Hepatic stellate cell (primary cell): ENCODE results near the gene AFAP1L2.

Experiments
- DNase-seq: peaks from one replicate; pipeline ENCODE4 v3.0.0; 2011; ENCODE audit warnings: low spot score

Gene AFAP1L2

DNA sequence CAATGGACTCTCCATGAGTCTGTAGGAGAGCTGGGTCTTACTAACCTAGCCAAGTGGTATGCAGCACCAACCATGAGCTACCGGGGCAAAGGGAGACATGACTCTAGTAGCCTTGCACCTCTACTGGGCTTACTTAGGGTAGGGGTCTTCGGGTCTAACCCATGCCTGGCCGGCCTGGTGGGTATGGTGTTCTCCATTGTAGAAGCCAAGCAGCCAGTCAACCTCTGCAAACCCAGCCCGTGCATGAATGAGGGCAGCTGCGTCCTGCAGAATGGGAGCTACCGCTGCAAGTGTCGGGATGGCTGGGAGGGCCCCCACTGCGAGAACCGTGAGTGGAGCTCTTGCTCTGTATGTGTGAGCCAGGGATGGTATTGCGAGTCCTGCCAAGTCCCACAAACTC lies 114.3 kb downstream of the AFAP1L2 start:
- DNase-seq = no peak

DNA sequence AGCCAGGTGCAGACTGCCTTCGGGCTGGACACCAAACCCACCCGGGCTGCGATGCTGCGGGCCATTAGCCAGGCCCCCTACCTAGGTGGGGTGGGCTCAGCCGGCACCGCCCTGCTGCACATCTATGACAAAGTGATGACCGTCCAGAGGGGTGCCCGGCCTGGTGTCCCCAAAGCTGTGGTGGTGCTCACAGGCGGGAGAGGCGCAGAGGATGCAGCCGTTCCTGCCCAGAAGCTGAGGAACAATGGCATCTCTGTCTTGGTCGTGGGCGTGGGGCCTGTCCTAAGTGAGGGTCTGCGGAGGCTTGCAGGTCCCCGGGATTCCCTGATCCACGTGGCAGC lies 115.2 kb downstream of the AFAP1L2 start:
- no peak for DNase-seq

DNA sequence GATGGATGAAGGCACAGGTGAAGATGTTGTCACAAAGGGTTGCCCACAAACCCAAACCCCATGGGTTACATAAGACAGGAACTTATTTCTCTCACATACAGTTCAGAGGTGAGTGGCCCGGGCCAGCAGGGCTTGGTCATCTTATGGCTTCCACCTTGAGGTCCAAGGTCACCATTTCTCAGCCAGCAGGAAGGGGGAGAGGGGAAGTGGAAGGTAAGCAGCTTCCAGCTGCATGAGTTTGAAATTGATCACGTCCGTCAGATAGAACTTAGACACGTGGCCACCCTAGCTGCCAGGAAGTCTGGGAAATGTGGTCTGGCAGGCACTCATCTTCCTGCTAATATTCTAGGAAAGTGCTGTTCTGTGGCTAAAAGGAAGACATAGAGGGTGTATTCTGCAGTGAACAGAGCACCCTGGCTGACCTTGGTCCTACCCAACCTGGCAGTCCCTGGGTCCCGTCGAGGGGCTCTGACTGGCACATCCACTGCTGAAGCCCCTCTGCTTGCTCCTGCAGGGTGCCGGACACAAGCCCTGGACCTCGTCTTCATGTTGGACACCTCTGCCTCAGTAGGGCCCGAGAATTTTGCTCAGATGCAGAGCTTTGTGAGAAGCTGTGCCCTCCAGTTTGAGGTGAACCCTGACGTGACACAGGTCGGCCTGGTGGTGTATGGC lies 115.7 kb downstream of the AFAP1L2 start:
- no peak for DNase-seq

DNA sequence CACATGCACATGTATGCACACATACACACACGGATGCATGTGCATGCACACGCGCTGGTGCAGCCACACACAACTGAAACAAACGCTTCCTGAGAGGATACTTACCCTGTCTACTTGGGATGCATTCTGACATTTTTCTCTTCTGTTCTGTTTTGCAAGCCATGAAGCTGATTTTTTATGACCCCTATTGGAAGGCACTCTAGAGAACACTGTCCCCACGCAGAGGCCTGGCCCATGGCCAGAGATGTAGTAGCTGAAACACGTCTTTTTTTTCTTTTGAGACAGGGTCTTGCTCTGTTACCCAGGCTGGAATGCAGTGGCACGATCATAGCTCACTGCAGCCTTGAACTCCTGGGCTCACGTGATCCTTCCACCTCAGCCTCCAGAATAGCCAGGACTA lies 117.4 kb downstream of the AFAP1L2 start:
- no peak for DNase-seq

DNA sequence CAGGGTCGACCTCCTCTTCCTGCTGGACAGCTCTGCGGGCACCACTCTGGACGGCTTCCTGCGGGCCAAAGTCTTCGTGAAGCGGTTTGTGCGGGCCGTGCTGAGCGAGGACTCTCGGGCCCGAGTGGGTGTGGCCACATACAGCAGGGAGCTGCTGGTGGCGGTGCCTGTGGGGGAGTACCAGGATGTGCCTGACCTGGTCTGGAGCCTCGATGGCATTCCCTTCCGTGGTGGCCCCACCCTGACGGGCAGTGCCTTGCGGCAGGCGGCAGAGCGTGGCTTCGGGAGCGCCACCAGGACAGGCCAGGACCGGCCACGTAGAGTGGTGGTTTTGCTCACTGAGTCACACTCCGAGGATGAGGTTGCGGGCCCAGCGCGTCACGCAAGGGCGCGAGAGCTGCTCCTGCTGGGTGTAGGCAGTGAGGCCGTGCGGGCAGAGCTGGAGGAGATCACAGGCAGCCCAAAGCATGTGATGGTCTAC lies 118.3 kb downstream of the AFAP1L2 start:
- no peak for DNase-seq

DNA sequence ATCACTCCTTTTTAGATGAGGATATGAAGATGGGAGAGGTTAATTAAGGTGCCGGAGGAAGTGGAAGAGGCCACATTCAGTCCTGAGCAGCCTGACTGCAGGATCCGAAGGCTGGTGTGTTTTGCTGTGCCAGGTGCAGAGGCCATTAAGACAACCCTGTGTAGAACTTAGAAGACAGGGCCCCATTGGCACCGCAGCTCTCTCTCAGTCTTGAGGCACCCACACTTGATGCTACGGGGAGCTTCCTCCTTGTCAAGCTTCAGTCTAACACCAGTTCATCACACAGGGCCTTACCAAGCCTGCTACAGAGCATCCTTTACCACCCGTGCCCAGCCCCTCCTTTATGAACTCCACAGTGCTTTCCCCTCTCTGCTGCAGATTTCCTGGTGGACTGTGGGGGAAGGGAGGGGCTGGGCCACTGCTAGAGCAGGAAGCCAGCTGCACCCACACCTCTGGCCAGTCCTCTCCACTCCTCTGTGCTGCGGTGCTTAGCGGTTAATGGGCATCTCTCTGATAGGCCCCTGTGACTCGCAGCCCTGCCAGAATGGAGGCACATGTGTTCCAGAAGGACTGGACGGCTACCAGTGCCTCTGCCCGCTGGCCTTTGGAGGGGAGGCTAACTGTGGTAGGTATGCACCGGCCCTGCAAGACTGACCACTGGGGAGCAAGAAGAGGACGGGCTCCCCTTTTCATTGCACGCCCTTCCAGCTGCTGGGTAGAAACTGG lies 119.8 kb downstream of the AFAP1L2 start:
- DNase-seq = no peak

DNA sequence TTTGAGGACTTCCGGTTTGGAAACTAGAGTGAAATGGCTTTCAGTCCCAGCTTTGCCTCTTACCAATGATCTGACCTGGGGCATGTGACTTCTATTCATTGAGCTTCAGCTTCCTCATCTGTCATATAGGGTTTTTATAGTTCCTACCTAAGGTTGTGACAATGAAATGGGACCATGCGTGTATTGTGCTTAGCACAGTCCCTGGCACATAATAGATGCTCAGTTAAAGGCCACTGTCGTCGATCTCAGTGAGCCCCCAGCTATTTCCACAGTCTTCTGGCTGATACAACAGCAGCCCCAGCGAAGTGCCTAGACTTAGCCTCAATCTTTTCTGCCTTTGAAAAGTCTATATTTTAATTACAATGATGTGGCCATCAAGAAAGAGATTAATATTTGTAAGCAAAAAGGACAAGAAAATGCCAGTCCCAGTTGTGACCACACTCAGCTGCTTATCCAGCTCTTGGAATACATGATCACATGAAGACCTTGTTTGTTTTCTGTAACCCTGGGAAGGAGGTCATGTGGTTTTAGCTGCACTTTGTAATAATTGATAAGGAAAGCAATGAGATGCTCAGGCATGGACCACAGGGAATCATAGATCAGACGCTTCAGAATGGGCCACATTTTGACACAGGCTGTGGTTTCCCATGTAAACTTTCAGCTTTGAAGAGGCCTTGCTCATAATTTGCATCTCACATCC lies 120.6 kb downstream of the AFAP1L2 start:
- DNase-seq = no peak

DNA sequence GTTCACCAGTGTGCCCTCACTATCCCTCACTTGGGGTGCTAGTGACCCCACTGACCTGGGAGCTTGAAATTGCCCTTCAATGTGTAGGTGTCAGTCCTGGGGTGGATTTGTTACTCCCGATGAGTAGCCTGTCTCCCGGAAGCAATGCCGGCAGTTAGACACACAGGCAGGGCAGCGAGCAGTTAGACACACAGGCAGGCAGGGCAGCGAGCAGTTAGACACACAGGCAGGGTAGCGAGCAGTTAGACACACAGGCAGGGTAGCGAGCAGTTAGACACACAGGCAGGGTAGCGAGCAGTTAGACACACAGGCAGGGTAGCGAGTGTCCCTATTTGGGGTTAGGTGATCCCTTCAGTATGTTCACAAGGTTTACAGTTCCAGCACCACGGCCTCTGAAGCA lies 121.2 kb downstream of the AFAP1L2 start:
- no peak for DNase-seq

DNA sequence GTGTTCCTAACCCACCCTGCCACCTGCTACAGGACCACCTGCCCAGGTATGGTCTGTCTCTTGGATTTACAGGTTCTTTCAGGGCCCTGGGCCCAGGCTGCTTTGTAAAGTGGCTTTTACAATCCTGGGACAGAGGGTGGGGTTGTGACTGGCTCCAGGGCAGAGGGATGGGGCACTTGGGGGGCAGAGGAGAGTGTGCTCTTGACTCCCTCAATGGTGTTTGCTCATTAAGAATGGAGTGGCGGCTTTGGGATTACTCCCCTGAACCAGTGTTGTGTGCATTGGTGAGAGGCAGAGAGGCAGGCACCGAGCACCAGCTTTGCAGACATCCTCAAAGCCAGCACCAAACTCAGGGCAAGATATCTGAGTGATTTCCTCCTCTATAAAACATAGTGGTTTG lies 121.8 kb downstream of the AFAP1L2 start:
- no peak for DNase-seq

DNA sequence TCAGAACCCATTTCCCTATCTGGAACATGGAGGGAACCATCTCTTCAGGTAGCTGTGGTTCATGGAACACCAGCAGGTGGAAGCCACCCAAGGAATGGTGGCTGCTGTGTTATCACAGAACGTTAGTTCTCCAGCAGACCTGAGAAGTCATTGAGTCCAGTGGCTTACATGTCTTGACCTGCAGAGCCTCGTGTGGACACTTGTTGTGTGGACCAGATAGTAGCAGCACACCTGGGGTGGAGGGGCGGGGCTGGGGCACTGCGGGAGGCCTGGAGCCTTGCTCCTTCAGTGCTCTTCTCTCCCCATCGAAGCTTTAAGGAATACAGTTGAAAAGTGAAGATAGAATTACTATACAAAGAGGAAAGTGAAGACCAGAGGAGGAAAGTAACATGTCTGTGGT lies 122.8 kb downstream of the AFAP1L2 start:
- no peak for DNase-seq

DNA sequence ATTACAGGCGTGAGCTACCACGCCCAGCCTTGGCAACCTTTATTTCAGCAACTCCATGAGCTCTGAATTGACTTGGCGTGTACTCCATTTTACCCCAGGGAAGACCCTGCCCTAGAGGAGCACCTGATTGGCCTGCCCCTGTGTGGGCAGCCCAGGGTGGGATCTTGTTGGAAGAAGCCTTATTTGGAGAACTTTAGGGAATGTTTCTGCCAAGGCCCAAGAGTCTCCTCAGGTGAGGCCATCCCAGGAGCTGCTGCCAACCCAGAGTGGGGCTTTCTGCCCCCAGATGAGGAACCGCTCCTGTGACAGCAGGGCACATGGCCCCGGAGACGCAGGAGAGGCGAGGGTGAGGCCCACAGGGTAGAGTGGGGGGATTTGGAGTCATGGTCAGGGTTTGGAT lies 123.3 kb downstream of the AFAP1L2 start:
- DNase-seq = no peak

DNA sequence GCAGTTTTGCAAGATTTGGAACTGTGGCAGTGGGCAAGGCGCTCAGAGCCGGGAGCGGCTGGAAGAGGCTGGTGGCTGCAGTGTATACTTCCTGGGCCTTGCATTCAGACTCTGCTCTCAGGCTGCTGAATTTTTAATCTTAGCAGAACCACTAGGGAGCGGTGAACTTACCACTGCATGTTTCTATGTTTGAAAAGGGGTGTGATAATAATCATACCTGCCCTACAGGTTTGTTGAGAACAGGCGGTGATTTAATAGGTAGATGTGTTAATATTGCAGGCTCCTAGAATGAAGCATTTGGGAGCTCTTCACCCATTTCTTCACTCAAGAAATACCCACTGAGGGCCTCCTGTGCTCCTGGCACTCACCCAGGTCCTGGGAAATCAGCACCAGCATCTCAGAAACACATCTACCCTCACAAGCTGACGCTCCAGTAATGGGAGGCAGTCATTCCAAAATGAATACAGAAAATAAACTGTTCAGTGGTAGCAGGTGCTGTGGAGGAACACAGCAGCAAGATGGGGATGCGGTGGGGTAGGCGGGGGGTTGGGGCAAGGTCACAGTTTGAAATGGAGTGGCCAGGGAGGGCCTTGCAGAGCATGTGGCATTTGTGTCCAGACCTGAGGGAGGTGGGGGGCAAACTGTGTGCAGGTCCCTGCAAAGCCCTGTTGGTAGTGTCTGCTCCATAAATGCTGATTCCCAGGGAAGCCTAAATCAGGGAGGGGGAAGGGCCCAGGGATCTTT lies 124.2 kb downstream of the AFAP1L2 start:
- DNase-seq = no peak

DNA sequence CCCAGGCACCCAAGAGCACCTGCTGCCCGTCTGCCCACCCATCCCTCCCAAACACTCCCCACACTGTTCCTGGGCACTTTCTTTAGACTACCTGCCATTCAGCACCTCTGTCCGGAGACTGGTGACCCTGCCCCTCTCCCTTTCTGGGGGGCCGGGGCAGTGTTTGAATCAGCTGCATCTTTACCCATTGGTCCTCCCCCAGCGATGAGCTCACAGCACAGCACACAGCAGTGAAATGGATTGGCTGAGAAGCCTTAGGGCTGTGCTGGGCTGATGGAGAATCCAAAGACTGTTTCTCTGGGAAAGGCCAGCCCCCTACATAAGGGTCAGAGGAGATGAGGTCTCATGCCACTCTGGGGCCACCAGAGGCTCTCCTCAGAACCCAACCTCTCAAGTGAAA lies 125.0 kb downstream of the AFAP1L2 start:
- DNase-seq = no peak

DNA sequence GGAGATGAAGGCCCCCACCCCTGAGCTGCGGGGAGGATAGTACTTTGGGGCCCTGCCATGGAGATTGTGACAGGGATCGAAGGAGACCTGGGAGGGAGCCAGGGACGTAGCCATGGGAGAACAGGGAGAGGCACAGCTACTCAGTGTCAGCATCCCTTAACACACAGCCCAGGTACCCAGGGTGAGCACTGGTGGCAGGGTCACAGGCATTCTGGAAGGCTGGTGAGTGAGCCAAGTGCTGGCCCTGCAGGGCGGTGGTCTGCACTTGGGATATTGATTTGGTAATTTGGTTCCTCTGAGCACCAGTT lies 125.5 kb downstream of the AFAP1L2 start:
- no peak for DNase-seq

DNA sequence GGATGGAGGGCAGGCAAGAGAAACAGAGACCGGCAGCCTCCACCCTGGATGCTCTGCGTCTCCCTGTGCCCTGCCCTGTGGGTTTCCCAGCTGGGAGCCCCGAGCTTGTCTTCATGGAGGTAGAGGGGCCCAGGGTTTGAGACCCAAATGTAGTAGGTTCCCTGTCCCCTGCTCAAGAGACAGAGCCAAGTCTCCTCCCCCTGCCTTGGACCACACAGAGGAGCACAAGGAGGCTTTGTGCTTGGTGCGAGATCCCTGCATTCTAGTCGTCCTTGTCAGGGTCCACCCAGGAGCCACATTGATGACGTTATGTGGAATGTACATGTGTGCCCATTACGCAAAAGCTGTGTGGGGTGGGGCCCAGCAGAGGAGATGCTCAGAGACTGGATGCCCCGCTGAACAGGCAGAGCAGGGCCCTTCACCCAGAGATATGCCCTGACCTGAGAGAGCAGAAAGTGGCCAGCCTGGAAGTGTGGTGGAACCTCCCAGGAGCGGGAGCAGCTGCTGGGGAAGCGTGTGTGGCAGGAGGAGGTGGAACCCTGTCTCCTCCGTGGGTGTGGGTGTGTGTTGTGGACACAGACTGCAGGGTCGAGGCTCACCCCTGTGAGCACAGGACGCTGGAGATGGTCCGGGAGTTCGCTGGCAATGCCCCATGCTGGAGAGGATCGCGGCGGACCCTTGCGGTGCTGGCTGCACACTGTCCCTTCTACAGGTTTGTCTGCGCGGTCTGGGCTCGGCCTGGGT lies 126.0 kb downstream of the AFAP1L2 start:
- DNase-seq = no peak

DNA sequence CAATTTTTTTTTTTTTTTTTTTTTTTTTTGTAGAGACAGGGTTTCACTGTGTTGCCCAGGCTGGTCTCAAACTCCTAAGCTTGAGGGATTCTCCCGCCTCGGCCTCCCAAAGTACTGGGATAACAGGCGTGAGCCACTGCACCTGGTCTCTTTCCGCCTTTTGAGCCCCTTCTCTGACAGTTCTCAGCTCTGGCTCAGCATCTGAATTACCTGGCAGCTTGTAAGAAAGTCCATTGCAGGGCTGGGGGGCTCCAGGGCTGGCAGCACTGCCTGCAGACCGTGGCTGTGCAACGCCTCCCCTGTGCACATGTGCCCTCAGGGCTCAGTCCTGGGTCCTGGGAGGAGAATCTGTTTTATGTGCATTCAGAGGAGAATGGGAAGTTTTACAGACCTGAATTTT lies 127.6 kb downstream of the AFAP1L2 start:
- no peak for DNase-seq

DNA sequence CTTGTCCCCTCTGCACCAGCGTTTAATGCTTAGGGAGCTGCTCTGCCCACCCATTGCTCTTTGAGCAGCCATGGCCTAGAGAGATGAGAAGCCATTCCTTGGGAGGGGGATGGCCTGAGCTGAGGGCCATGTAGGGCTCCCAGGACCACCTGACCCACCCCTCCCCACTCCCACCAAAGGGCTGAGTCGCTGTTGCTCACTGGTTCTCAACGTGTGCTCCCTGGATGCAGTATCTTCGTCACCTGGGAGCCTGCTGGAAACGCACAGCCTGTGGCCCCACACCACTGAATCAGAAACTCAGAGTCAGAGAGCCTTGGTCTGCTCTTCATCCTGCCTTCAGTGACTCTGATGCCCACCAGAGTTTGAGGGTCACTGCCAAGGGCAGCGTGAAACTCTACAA lies 128.2 kb downstream of the AFAP1L2 start:
- DNase-seq = no peak

DNA sequence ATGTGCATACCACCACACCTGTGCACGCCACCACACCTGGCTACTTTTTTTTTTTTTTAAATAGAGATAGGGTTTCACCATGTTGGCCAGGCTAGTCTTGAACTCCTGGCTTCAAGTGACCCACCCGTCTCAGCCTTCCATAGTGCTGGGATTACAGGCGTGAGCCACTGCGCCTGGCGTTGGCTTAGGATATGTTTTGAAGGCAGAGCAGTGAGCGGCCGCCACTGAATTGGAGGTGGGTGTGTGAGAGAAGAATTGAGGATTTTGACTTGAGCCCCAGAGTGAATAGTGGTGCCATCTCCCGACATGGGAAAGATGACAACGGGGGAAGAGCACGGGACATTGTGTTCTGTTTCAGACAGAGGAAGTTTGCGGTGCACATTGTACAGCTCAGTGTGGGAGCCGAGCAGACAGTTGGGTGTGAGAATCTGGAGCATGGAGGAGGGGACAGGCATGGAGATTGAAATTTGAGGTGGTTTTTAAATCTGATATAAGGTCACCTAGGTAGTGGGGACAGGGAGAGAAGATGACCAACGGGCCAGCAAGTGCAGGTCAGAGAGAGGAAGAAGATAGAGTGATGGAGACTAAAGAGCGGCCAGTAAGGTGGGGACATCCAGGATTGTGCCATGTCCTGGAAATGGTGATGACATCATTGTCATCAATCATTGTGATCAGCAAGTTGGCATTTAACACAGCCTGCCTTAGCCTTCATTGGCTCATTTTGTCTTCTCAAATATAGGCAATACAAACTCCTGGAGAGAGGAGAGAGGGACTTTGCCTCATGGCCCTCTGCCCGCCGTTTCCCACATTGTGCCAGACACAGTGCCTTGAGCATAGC lies 129.5 kb downstream of the AFAP1L2 start:
- DNase-seq = no peak

DNA sequence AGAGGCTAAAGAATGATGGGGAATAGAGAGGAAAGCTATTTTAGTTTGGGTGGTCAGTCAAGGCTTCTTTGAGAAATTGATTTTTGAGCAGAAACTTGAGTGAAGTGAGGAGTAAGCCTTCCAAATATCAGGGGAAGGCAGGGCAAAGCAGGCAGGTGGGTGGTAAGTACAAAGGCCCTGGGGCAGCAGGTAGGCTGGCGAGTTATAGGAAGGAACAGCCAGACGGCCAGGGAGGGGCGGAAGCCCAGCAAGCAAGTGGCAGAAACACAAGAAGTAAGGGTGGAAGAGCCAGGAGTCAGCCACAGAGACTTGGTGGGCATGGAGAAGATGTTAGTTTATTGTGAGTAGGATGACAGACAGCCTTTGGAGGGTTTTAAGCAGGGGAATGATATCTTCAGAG lies 130.4 kb downstream of the AFAP1L2 start:
- no peak for DNase-seq

DNA sequence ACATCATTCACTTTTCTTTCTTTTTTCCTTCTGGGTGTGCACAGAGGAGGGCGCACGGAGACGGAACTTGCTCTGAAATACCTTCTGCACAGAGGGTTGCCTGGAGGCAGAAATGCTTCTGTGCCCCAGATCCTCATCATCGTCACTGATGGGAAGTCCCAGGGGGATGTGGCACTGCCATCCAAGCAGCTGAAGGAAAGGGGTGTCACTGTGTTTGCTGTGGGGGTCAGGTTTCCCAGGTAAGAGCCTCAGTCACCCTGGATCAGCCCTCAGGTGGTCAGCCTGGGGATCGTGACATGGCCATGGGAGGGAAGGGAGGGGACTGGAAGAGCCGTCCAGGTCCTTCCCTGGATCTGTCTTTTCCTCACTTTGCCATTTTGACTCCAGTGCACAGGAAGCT lies 131.6 kb downstream of the AFAP1L2 start:
- DNase-seq = no peak

DNA sequence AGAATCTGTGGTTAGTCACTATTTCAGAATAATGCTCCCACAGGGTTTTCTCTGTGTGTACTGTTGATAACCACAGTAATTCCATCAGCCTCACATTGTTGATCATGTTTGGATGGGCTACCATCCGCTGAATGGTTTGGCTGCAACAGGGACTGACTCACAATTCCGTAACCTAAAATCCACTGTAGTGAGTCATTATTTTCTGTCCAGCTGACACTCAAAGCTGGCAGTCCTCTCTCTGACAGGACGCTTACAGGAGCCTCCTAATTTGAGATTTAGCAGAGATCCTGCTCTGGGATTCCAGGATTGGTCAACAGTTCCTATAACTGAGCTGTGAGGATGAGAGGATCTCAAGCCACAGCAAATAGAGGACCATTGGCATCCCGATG lies 132.5 kb downstream of the AFAP1L2 start:
- DNase-seq = peak; percentile 94
